SJCRH30 (cell line): Measurements from ENCODE around the gene GNAS-AS1. TPM values are rescaled to one million over a fixed set of nuclear protein-coding genes. Genes with fewer than 3 reads are reported as not detected.
"Not testable (repeated sequence)": the region's sequence is repeated elsewhere in the genome, so short reads cannot be mapped to it uniquely, and the experiment has no call there.

Experiments used
- DNase-seq, 2 experiments: peaks; one replicate each; pipeline ENCODE4 v3.0.0-alpha.2; 2015 to 2020
- H3K27ac ChIP-seq: fragments of 250-450 bp; sonication (Bioruptor Pico); 2 replicates; pipeline ENCODE4 v1.5.1; 2020; ENCODE audit warnings: mild to moderate bottlenecking, moderate library complexity
- H3K27me3 ChIP-seq: fragments of 250-450 bp; sonication (Bioruptor Pico); 2 replicates; pipeline ENCODE4 v1.5.1; 2020; ENCODE audit warnings: mild to moderate bottlenecking, moderate library complexity
- H3K36me3 ChIP-seq: fragments of 250-450 bp; sonication (Bioruptor Pico); 2 replicates; pipeline ENCODE4 v1.5.1; 2020; ENCODE audit warnings: mild to moderate bottlenecking, moderate library complexity
- H3K4me1 ChIP-seq: fragments of 250-450 bp; sonication (Bioruptor Pico); 2 replicates; pipeline ENCODE4 v1.5.1; 2020; ENCODE audit warnings: mild to moderate bottlenecking, moderate library complexity
- H3K4me3 ChIP-seq: fragments of 250-450 bp; sonication (Bioruptor Pico); 2 replicates; pipeline ENCODE4 v1.5.1; 2020; ENCODE audit warnings: mild to moderate bottlenecking, moderate library complexity
- H3K9me3 ChIP-seq: fragments of 250-450 bp; sonication (Bioruptor Pico); replicated peaks from 2 replicates; pipeline ENCODE4 v1.5.1; 2020; ENCODE audit warnings: mild to moderate bottlenecking, moderate library complexity
- total RNA-seq: library from RNA; depleted of rRNA; stranded (reverse); fragments of >200 nt; shearing (Covaris generic); gene quantifications from 2 replicates; pipeline ENCODE4 v1.2.3, GENCODE V29; 2014

GNAS-AS1 gene
- total RNA-seq, 1 experiment from 2014 or later, result not detected

GRCh38 chr20:58822748-58823730, 27.7 kb downstream of the GNAS-AS1 start:
- H3K9me3 ChIP-seq, result no peaks in the 10 kb centered on the region
- H3K36me3 ChIP-seq, result no peaks in the 10 kb centered on the region
- DNase-seq, result no peak
- H3K4me1 ChIP-seq, result peaks cover 30% of the 10 kb centered on the region
- H3K4me3 ChIP-seq, result no peak overlapping the region
- no peak overlapping the region for H3K27ac ChIP-seq
- no peaks in the 10 kb centered on the region for H3K27me3 ChIP-seq

GRCh38 chr20:58822149-58822548, 28.6 kb downstream of the GNAS-AS1 start:
- no peaks in the 10 kb centered on the region for H3K27me3 ChIP-seq
- peaks cover 34% of the 10 kb centered on the region for H3K4me1 ChIP-seq
- H3K9me3 ChIP-seq, result no peaks in the 10 kb centered on the region
- H3K4me3 ChIP-seq, result no peak overlapping the region
- H3K27ac ChIP-seq, result no peak overlapping the region
- DNase-seq, result peak; percentile 95 to 98
- H3K36me3 ChIP-seq, result no peaks in the 10 kb centered on the region

DNA sequence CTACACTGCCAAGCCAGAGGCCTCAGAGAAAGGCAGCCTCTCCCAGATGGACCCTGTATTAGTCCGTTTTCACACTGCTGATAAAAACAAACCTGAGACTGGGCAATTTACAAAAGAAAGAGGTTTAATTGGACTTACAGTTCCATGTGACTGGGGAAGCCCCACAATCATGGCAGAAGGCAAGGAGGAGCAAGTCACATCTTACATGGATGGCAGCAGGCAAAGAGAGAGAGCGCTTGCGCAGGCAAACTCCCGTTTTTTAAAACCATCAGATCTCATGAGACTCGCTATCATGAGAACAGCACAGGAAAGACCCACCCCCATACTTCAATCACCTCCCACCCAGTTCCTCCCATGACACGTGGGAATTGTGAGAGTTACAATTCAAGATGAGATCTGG, 30.2 kb downstream of the GNAS-AS1 start:
- H3K4me3 ChIP-seq, H3K36me3 ChIP-seq, H3K27ac ChIP-seq, H3K9me3 ChIP-seq, H3K27me3 ChIP-seq, DNase-seq: not testable (repeated sequence)
- peaks cover 23% of the 10 kb centered on the region for H3K4me1 ChIP-seq

- no peaks in the 10 kb centered on the region for H3K36me3 ChIP-seq
Observed at GRCh38 chr20:58819921-58820320, 30.8 kb downstream of the GNAS-AS1 start.

GRCh38 chr20:58818586-58819285, 32.0 kb downstream of the GNAS-AS1 start:
- Histone ChIP-seq H3K36me3 (no peaks in the 10 kb centered on the region), H3K27ac (peak overlapping the region; percentile 5; the same call in 1 of the 2 replicates), H3K9me3 (no peaks in the 10 kb centered on the region), H3K4me3 (no peak overlapping the region), H3K4me1 (peaks cover 23% of the 10 kb centered on the region), H3K27me3 (no peaks in the 10 kb centered on the region)
- peak; percentile 94 to 97 for DNase-seq

More at GRCh38 chr20:58819921-58820320, 30.8 kb downstream of the GNAS-AS1 start:
- Histone ChIP-seq H3K4me1 (peaks cover 23% of the 10 kb centered on the region), H3K27ac (no peak overlapping the region), H3K9me3 (no peaks in the 10 kb centered on the region), H3K4me3 (no peak overlapping the region), H3K27me3 (no peaks in the 10 kb centered on the region)
- DNase-seq, result no peak

DNA sequence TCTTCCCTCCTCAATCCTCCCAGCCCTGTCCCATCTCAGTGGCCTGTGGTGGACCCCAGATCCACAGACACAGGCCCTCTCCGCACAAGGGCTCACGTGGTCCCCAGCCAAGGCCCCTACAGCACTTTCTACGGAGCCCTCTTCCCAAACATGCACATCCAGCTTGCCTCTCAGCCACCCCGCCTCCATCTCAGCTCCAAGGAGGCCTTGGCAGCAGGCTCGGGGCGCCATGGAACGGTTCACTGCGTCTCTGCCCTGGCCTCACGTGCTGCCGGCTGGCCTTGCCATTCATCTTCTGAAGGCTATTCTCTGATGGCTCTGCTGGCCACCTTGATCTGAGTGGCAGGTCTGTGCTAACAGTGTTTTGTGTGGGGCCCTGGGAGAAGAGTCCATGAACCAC, 33.0 kb downstream of the GNAS-AS1 start:
- peaks cover 23% of the 10 kb centered on the region for H3K4me1 ChIP-seq
- H3K27ac ChIP-seq, result no peak overlapping the region
- H3K36me3 ChIP-seq, result no peaks in the 10 kb centered on the region
- no peaks in the 10 kb centered on the region for H3K9me3 ChIP-seq
- H3K4me3 ChIP-seq, result no peak overlapping the region
- DNase-seq, result peak in 1 of 2 experiments; percentile 36
- no peaks in the 10 kb centered on the region for H3K27me3 ChIP-seq

- no peaks in the 10 kb centered on the region for H3K36me3 ChIP-seq
- no peak overlapping the region for H3K4me3 ChIP-seq
- H3K4me1 ChIP-seq, result peaks cover 22% of the 10 kb centered on the region
- H3K9me3 ChIP-seq, result no peaks in the 10 kb centered on the region
- H3K27me3 ChIP-seq, result no peaks in the 10 kb centered on the region
- H3K27ac ChIP-seq, result no peak overlapping the region
- no peak for DNase-seq
Observed at GRCh38 chr20:58816957-58817651, 33.6 kb downstream of the GNAS-AS1 start.

GRCh38 chr20:58816051-58816450, 34.7 kb downstream of the GNAS-AS1 start:
- DNase-seq, result no peak
- no peaks in the 10 kb centered on the region for H3K9me3 ChIP-seq
- no peak overlapping the region for H3K27ac ChIP-seq

DNA sequence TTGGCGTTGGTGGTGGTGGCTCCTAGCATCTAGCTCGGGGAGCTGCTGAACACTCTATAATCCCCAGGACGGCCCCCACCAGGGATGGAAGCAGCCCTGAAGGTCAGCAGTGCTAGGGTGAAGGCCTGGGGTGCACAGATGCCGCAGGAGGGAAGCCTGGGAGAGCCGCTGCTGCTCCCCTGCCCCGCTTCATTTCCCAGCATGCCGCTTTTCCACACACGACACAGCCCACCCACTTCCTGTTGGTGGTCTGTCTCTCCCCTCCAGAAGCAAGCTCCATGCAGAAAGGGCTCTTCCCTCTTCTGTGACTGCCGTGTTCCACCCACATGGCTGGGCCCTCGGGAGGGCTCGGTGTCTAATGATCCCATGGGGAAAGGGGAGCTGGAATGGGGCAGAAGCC, 35.3 kb downstream of the GNAS-AS1 start:
- H3K4me1 ChIP-seq, result peaks cover 17% of the 10 kb centered on the region
- H3K36me3 ChIP-seq, result no peaks in the 10 kb centered on the region
- H3K27me3 ChIP-seq, result no peaks in the 10 kb centered on the region
- no peak for DNase-seq
- no peak overlapping the region for H3K4me3 ChIP-seq
- H3K9me3 ChIP-seq, result no peaks in the 10 kb centered on the region
- H3K27ac ChIP-seq, result no peak overlapping the region

More at GRCh38 chr20:58816051-58816450, 34.7 kb downstream of the GNAS-AS1 start:
- Histone ChIP-seq H3K27me3 (no peaks in the 10 kb centered on the region), H3K4me1 (peaks cover 17% of the 10 kb centered on the region), H3K4me3 (no peak overlapping the region), H3K36me3 (no peaks in the 10 kb centered on the region)

DNA sequence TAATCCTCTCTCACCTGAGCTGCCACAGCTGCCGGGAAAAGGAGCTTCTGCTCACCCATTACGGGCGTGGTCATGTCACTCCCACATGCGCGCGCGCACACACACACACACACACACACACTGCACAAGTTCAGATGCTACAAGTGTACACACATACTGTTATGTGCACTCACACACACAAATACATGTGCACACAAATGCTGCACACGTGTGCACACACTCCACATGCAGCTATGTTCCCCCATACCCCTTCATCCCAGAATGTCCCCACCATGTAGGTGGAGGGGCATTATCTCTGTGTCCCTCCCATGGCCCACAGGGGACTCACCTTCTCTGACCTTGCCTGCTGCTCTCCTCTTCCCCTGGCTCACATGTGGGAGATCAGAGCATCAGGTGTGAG, 37.3 kb downstream of the GNAS-AS1 start:
- no peak for DNase-seq
- Histone ChIP-seq H3K27me3 (peaks cover 3% of the 10 kb centered on the region; the same call in 1 of the 2 replicates), H3K4me3 (no peak overlapping the region), H3K27ac (no peak overlapping the region), H3K9me3 (no peaks in the 10 kb centered on the region), H3K4me1 (peaks cover 8% of the 10 kb centered on the region), H3K36me3 (no peaks in the 10 kb centered on the region)

DNA sequence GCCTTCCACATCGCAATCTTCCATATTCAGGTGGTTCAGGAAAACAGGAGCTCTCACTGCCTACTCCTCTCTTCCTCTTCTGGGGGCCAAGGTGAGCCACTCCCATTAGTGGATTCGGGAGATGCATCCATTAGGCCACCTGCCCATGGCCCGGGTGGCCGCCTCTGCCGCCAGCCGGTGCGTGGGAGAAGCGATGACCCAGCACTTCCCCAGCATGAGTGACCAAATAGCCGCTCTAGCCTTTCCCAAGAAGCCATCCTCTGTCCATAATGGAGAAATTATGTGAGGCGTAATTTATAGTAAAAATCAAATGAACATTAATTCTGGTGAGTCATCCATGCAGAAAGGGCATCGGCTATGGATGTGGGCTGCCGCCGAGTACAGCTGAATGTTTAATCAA, 39.4 kb downstream of the GNAS-AS1 start:
- Histone ChIP-seq H3K36me3 (no peaks in the 10 kb centered on the region), H3K27me3 (peaks cover 17% of the 10 kb centered on the region), H3K4me1 (no peaks in the 10 kb centered on the region), H3K4me3 (no peak overlapping the region), H3K9me3 (no peaks in the 10 kb centered on the region), H3K27ac (no peak overlapping the region)
- DNase-seq, result no peak

DNA sequence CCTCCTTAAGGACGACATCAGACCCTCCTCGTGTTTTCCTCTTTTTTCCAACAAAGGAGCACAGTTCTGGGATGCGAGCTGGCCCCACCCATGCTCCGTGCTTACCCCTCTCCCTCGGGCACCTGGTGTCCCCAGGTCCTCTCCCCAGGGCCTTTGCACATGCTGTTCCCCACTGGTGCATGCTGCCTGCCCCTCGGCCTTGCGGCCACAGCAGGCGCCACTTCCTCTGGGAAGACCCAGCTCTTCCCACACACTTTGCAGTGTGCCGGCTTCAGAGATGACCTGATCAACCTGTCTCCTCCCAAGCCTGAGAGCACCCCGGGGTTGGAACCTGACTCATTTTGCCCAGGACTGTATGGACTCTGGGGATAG, 39.8 kb downstream of the GNAS-AS1 start:
- Histone ChIP-seq H3K9me3 (no peaks in the 10 kb centered on the region), H3K27me3 (peaks cover 17% of the 10 kb centered on the region), H3K4me1 (no peaks in the 10 kb centered on the region), H3K4me3 (no peak overlapping the region), H3K27ac (no peak overlapping the region), H3K36me3 (no peaks in the 10 kb centered on the region)
- no peak for DNase-seq

DNA sequence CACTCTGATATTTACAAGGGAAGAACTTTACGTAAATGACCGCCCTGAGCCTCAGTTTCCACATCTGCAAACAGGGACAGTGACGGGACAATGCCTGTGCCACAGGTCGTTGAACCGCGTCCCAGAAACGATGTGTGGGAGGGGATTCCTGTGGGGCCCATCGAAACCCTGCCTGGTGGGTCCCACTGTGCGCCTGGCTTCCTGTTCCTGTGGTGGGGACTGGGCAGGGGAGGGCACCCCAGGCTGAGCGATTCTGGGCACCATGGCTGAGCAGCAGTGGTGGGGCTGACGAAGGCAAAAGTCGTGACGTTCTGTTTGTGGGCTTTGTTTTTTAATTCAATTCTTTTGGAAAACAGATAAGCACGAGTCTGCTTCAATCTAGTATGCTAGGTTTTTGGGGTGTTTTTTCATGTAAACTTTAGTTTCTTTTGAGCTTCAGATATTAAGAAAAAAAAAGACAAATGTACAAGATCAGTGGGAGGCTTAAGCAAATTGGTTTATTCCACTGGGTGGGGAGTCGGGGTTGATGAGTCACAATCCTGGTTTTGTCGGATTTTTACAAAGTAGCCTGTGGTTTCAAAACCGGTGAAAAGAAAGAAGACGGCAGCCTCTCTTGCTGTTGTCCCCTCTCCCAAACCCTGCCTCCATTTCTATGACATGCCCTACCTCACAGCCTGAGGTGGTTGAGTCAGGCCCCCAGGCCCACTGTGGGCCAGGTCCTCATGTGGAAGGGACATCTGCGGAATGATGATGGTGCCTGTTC, 40.4 kb downstream of the GNAS-AS1 start:
- Histone ChIP-seq H3K36me3 (no peaks in the 10 kb centered on the region), H3K9me3 (no peaks in the 10 kb centered on the region), H3K4me1 (no peaks in the 10 kb centered on the region), H3K27ac (no peak overlapping the region), H3K27me3 (peaks cover 17% of the 10 kb centered on the region), H3K4me3 (no peak overlapping the region)
- DNase-seq, result no peak
